HL-60 (cell line): ENCODE data around the gene SLC26A1.

Experiments
- DNase-seq, 2 experiments: peaks; one replicate each; pipeline ENCODE4 v3.0.0-alpha.2; 2010 to 2020; ENCODE audit warnings: low read depth in 1 of 2, low spot score in 1 of 2
- H3K27ac ChIP-seq: fragments of 250-450 bp; sonication (Bioruptor Pico); replicated peaks from 2 replicates; pipeline ENCODE4 v1.5.1; 2020; ENCODE audit warnings: mild to moderate bottlenecking, moderate library complexity
- H3K27me3 ChIP-seq: fragments of 250-450 bp; sonication (Bioruptor Pico); 2 replicates; pipeline ENCODE4 v1.5.1; 2021; ENCODE audit warnings: mild to moderate bottlenecking, moderate library complexity; ENCODE audit not compliant: insufficient read depth, poor library complexity, severe bottlenecking
- H3K4me3 ChIP-seq: replicated peaks from 2 replicates; pipeline ENCODE4 v1.5.1; 2011; ENCODE audit warnings: mild to moderate bottlenecking, control low read depth, low read length; ENCODE audit not compliant: insufficient read depth
- CTCF ChIP-seq: IDR thresholded peaks from one replicate; pipeline ENCODE4 v1.5.1; 2011; ENCODE audit warnings: low read length, control low read depth, inconsistent platforms; ENCODE audit not compliant: insufficient read depth
- GABPA ChIP-seq: IDR thresholded peaks from 2 replicates; pipeline ENCODE4 v1.6.1; 2012; ENCODE audit warnings: low read depth
- POLR2AphosphoS5 ChIP-seq: IDR thresholded peaks from 2 replicates; pipeline ENCODE4 v1.6.1; 2012; ENCODE audit warnings: low read depth
- REST ChIP-seq: IDR thresholded peaks from 2 replicates; pipeline ENCODE4 v1.6.1; 2012; ENCODE audit warnings: low read depth; ENCODE audit not compliant: insufficient replicate concordance
- SPI1 ChIP-seq: IDR thresholded peaks from 2 replicates; pipeline ENCODE4 v1.6.1; 2012; ENCODE audit warnings: low read depth, mild to moderate bottlenecking, borderline replicate concordance

The SLC26A1 gene

GRCh38 chr4:1015179-1015578 lies 22.0 kb upstream of the SLC26A1 start:
- Histone ChIP-seq H3K27ac (no peak overlapping the region), H3K4me3 (no peak overlapping the region), H3K27me3 (no peaks in the 10 kb centered on the region)
- no peak for TF ChIP-seq SPI1
- no peak for TF ChIP-seq REST
- no peak for TF ChIP-seq POLR2AphosphoS5
- no peak for TF ChIP-seq GABPA
- no peak for TF ChIP-seq CTCF
- no peak for DNase-seq

- TF ChIP-seq POLR2AphosphoS5 (no peak), SPI1 (no peak), REST (no peak), GABPA (no peak), CTCF (no peak)
- H3K27me3 ChIP-seq, result no peaks in the 10 kb centered on the region
- no peak overlapping the region for H3K4me3 ChIP-seq
- H3K27ac ChIP-seq, result no peak overlapping the region
- no peak for DNase-seq
Measured at GRCh38 chr4:1014291-1015167, 21.3 kb upstream of the SLC26A1 start.

- no peak for DNase-seq
- TF ChIP-seq REST, result no peak
- TF ChIP-seq POLR2AphosphoS5, result no peak
- TF ChIP-seq SPI1, result no peak
- no peak for TF ChIP-seq GABPA
- TF ChIP-seq CTCF, result no peak
- Histone ChIP-seq H3K27ac (no peak overlapping the region), H3K4me3 (no peak overlapping the region), H3K27me3 (peaks cover 4% of the 10 kb centered on the region)
Measured at GRCh38 chr4:1013225-1014073, 20.2 kb upstream of the SLC26A1 start.
